ENCODE data around the gene GALNT8. TPM values are rescaled to one million over a fixed set of nuclear protein-coding genes. Genes with fewer than 3 reads are reported as not detected.
"Not testable (repeated sequence)": the region's sequence is repeated elsewhere in the genome, so short reads cannot be mapped to it uniquely, and the experiment has no call there.

Gene GALNT8
- total RNA-seq, 2 donors from 2014 or later = 1.9 to 4.5 TPM

- H3K27ac ChIP-seq = no peak overlapping the region
- H3K4me1 ChIP-seq (ENCODE audit: control insufficient read depth in 1 of 2, low read depth in 2 of 2) = no peaks in the 10 kb centered on the region
- no peaks in the 10 kb centered on the region for H3K9me3 ChIP-seq
- DNase-seq (ENCODE audit: low spot score) (no peak), ATAC-seq (ENCODE audit: insufficient number of reproducible peaks, low FRiP score, low read depth) (no peak)
- H3K4me3 ChIP-seq = no peak overlapping the region
- H3K36me3 ChIP-seq = no peaks in the 10 kb centered on the region
- peaks cover 3% of the 10 kb centered on the region for H3K27me3 ChIP-seq (replicated peaks; ENCODE audit: insufficient read depth)
- TF ChIP-seq CTCF (IDR thresholded peaks at IDR 0.05) = no peak
Measured at GRCh38 chr12:4710113-4710512, 10.1 kb upstream of the GALNT8 start.

GRCh38 chr12:4714879-4715278, 5.3 kb upstream of the GALNT8 start:
- no peaks in the 10 kb centered on the region for H3K9me3 ChIP-seq
- H3K27ac ChIP-seq = no peak overlapping the region
- DNase-seq (ENCODE audit: low spot score) = no peak

DNA sequence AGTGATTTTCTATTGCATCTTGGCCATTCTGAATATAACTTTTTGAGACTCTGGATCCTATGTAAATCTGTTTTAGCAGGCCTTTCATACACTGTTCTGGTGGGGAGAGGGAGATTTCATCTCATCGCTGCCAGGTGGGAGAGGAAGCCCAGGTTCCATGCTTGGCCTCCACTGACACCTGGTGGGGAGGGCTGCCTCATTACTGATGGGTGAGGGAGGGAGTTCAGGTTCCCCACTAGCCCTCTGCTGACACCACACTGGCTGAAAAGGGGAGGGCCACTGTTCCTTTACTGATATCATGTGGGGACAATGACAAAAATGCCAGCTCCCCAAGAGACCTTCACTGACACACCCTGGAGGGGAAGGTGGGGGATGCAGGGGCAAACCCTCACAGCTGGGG, 2.4 kb upstream of the GALNT8 start:
- Histone ChIP-seq H3K27ac (no peak overlapping the region), H3K4me1 (ENCODE audit: control insufficient read depth in 1 of 2, low read depth in 2 of 2) (no peaks in the 10 kb centered on the region), H3K9me3 (no peaks in the 10 kb centered on the region), H3K4me3 (no peak overlapping the region), H3K36me3 (no peaks in the 10 kb centered on the region), H3K27me3 (replicated peaks; ENCODE audit: insufficient read depth) (no peaks in the 10 kb centered on the region)
- no peak for ATAC-seq (ENCODE audit: insufficient number of reproducible peaks, low FRiP score, low read depth)
- DNase-seq (ENCODE audit: low spot score) = no peak
- no peak for TF ChIP-seq CTCF (IDR thresholded peaks at IDR 0.05)

More at GRCh38 chr12:4714879-4715278, 5.3 kb upstream of the GALNT8 start:
- Histone ChIP-seq H3K36me3 (no peaks in the 10 kb centered on the region), H3K27me3 (replicated peaks; ENCODE audit: insufficient read depth) (no peaks in the 10 kb centered on the region), H3K4me3 (no peak overlapping the region), H3K4me1 (ENCODE audit: control insufficient read depth in 1 of 2, low read depth in 2 of 2) (no peaks in the 10 kb centered on the region)
- ATAC-seq (ENCODE audit: insufficient number of reproducible peaks, low FRiP score, low read depth) = no peak
- TF ChIP-seq CTCF (IDR thresholded peaks at IDR 0.05) = no peak

- ATAC-seq (ENCODE audit: insufficient number of reproducible peaks, low FRiP score, low read depth) = no peak
- no peaks in the 10 kb centered on the region for H3K36me3 ChIP-seq
- H3K9me3 ChIP-seq = no peaks in the 10 kb centered on the region
- no peak for DNase-seq (ENCODE audit: low spot score)
- no peaks in the 10 kb centered on the region for H3K4me1 ChIP-seq (ENCODE audit: control insufficient read depth in 1 of 2, low read depth in 2 of 2)
- TF ChIP-seq CTCF (IDR thresholded peaks at IDR 0.05) = no peak
- H3K27me3 ChIP-seq (replicated peaks; ENCODE audit: insufficient read depth) = no peaks in the 10 kb centered on the region
- no peak overlapping the region for H3K4me3 ChIP-seq
- no peak overlapping the region for H3K27ac ChIP-seq
Measured at GRCh38 chr12:4720637-4720995, 416 bp downstream of the GALNT8 start.

GRCh38 chr12:4721587-4721986, 1.4 kb downstream of the GALNT8 start:
- H3K4me1 ChIP-seq (ENCODE audit: control insufficient read depth in 1 of 2, low read depth in 2 of 2); DNase-seq (ENCODE audit: low spot score); H3K27me3 ChIP-seq (replicated peaks; ENCODE audit: insufficient read depth); H3K9me3 ChIP-seq; H3K4me3 ChIP-seq; ATAC-seq (ENCODE audit: insufficient number of reproducible peaks, low FRiP score, low read depth); H3K36me3 ChIP-seq; H3K27ac ChIP-seq: not testable (repeated sequence)

DNA sequence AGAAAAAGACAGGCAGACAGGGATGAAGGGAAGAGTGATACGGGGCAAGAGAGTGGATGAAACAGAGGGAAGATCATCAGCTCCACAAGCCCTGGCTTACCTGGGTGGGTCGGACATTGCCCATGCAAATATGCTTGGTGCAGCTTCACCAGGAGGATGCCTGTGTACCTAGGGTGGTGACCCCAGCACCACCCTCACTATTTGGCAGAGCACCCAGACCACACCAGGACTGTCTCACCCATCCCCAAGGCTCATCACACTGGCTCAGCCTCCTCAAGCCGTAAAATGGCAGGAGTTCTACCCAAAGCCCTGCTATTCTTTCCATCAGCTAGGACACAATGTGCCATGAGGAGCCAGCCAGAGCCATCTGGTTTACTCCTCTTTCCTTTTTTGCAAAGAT, 3.0 kb downstream of the GALNT8 start:
- Histone ChIP-seq H3K4me3 (no peak overlapping the region), H3K36me3 (no peaks in the 10 kb centered on the region), H3K9me3 (no peaks in the 10 kb centered on the region), H3K27ac (no peak overlapping the region), H3K27me3 (replicated peaks; ENCODE audit: insufficient read depth) (no peaks in the 10 kb centered on the region), H3K4me1 (ENCODE audit: control insufficient read depth in 1 of 2, low read depth in 2 of 2) (no peaks in the 10 kb centered on the region)
- no peak for ATAC-seq (ENCODE audit: insufficient number of reproducible peaks, low FRiP score, low read depth)
- DNase-seq (ENCODE audit: low spot score) = no peak
- no peak for TF ChIP-seq CTCF (IDR thresholded peaks at IDR 0.05)
